Fibroblast of skin of back (primary cell): ENCODE results near the gene HOOK2.

Experiments
- DNase-seq: peaks from one replicate; pipeline ENCODE4 v3.0.0-alpha.2; 2013

The HOOK2 gene

GRCh38 chr19:12783291-12783848 lies 8.0 kb upstream of the HOOK2 start:
- DNase-seq: peak; percentile 73

- DNase-seq: peak; percentile 91
Measured at GRCh38 chr19:12782424-12783290, 7.3 kb upstream of the HOOK2 start.

- DNase-seq: no peak
Measured at GRCh38 chr19:12782174-12782423, 6.7 kb upstream of the HOOK2 start.

GRCh38 chr19:12779162-12779993 lies 4.0 kb upstream of the HOOK2 start:
- peak; percentile 91 for DNase-seq

GRCh38 chr19:12778905-12779161 lies 3.5 kb upstream of the HOOK2 start:
- DNase-seq: no peak

GRCh38 chr19:12778017-12778904 lies 2.9 kb upstream of the HOOK2 start:
- DNase-seq: peak; percentile 84

- DNase-seq: peak; percentile 81
Measured at GRCh38 chr19:12777217-12778016, 2.1 kb upstream of the HOOK2 start.

GRCh38 chr19:12773571-12773970 lies 1.8 kb downstream of the HOOK2 start:
- peak; percentile 68 for DNase-seq

GRCh38 chr19:12772323-12772722 lies 3.0 kb downstream of the HOOK2 start:
- no peak for DNase-seq

- DNase-seq: no peak
Measured at GRCh38 chr19:12770922-12771321, 4.4 kb downstream of the HOOK2 start.

GRCh38 chr19:12769689-12770088 lies 5.7 kb downstream of the HOOK2 start:
- DNase-seq: no peak

GRCh38 chr19:12767666-12768065 lies 7.7 kb downstream of the HOOK2 start:
- no peak for DNase-seq

- DNase-seq: no peak
Measured at GRCh38 chr19:12767150-12767549, 8.2 kb downstream of the HOOK2 start.

- DNase-seq: no peak
Measured at GRCh38 chr19:12766051-12766521, 9.3 kb downstream of the HOOK2 start.

GRCh38 chr19:12764698-12765097 lies 10.7 kb downstream of the HOOK2 start:
- DNase-seq: no peak

GRCh38 chr19:12763100-12763499 lies 12.3 kb downstream of the HOOK2 start:
- no peak for DNase-seq

- no peak for DNase-seq
Measured at GRCh38 chr19:12759686-12760085, 15.7 kb downstream of the HOOK2 start.

GRCh38 chr19:12757544-12758274 lies 17.6 kb downstream of the HOOK2 start:
- peak; percentile 67 for DNase-seq

GRCh38 chr19:12756150-12756883 lies 19.0 kb downstream of the HOOK2 start:
- DNase-seq: no peak

GRCh38 chr19:12754465-12755196 lies 20.7 kb downstream of the HOOK2 start:
- no peak for DNase-seq
